HCT116 (cell line): ENCODE measurements around the gene NFIL3. TPM values are rescaled to one million over a fixed set of nuclear protein-coding genes. Genes with fewer than 3 reads are reported as not detected.
A peak's percentile ranks its signal among the peaks of the same experiment; 100 is the strongest.

Source experiments
- ATAC-seq: fragments of 200-7000 bp; cut with Tn5 transposase; 2 replicates; pipeline ENCODE4 v1.9.1; 2020; ENCODE audit warnings: mild to moderate bottlenecking, moderate library complexity
- BruUV-seq: library from RNA; stranded (reverse); fragments of 400-500 nt; replicated peaks from 2 replicates; lab custom pipeline; 2021; lab: Mats Ljungman, UMichigan
- CTCF ChIA-PET: fragments of 300-600 bp; sonication (Branson Sonifier 250); formaldehyde crosslinking; loops from one replicate; lab custom pipeline; 2021; ENCODE audit warnings: antibody characterized with exemption; lab: Charles Lee
- POLR2A ChIA-PET: fragments of 300-600, 350-600 bp; sonication (Branson Sonifier 250); formaldehyde crosslinking; loops from one replicate; lab custom pipeline; 2021; ENCODE audit warnings: antibody characterized with exemption; lab: Charles Lee
- RAD21 ChIA-PET, 2 experiments: fragments of 300-600 bp; sonication (Branson Sonifier 250); formaldehyde crosslinking; loops; one replicate each; lab custom pipeline; 2023; ENCODE audit warnings: low total read pairs in 2 of 2; ENCODE audit not compliant: uncharacterized antibody in 2 of 2, unreplicated experiment in 2 of 2, low non-redundant PET in 1 of 2; lab: Charles Lee
- DNase-seq: peaks from one replicate; pipeline ENCODE4 v3.0.0-alpha.2; 2010; ENCODE audit warnings: low read depth, low spot score
- H2AFZ ChIP-seq: fragments of 200-600 bp; shearing (Covaris generic), sonication (generic); 2 replicates; pipeline ENCODE4 v1.6.1; 2017; ENCODE audit warnings: low read depth, mixed run types, mixed read lengths, antibody characterized with exemption, low read length; ENCODE audit not compliant: poor library complexity, severe bottlenecking
- H3K27ac ChIP-seq: 2 replicates; pipeline ENCODE4 v1.5.1; 2012; ENCODE audit warnings: low read depth, low read length
- H3K27me3 ChIP-seq: fragments of 200-600 bp; sonication (generic); 2 replicates; pipeline ENCODE4 v1.6.1; 2016; ENCODE audit warnings: mixed run types, low read length, mixed read lengths; ENCODE audit not compliant: insufficient read depth
- H3K36me3 ChIP-seq, 2 experiments: fragments of 200-500 bp in 1 of 2; fragments of 200-600 bp in 1 of 2; sonication (Bioruptor generic) in 1 of 2; sonication (generic) in 1 of 2; 2 replicates each; pipeline versions ENCODE4 v1.5.1 to v1.6.1; 2014 to 2016; ENCODE audit warnings: low read length in 2 of 2, inconsistent platforms in 1 of 2, mixed read lengths in 1 of 2, mixed run types in 1 of 2; ENCODE audit not compliant: insufficient read depth in 2 of 2, control insufficient read depth in 1 of 2
- H3K4me1 ChIP-seq, 2 experiments: fragments of 200-600 bp in 1 of 2; sonication (generic) in 1 of 2; 2 replicates each; pipeline versions ENCODE4 v1.5.1 to v1.6.1; 2012 to 2017; ENCODE audit warnings: low read length in 2 of 2, inconsistent platforms in 1 of 2, mild to moderate bottlenecking in 1 of 2, mixed read lengths in 1 of 2, mixed run types in 1 of 2, moderate library complexity in 1 of 2; ENCODE audit not compliant: insufficient read depth in 2 of 2, control insufficient read depth in 1 of 2
- H3K4me2 ChIP-seq: fragments of 200-600 bp; sonication (generic); 2 replicates; pipeline ENCODE4 v1.6.1; 2017; ENCODE audit warnings: mixed run types, low read length, mixed read lengths
- H3K4me3 ChIP-seq, 2 experiments: fragments of 200-600 bp in 1 of 2; sonication (generic) in 1 of 2; replicated peaks in 1 of 2; 2 replicates each; pipeline ENCODE4 v1.5.1; 2011 to 2016; ENCODE audit warnings: low read length in 2 of 2, control low read depth in 1 of 2, low read depth in 1 of 2, mild to moderate bottlenecking in 1 of 2, mixed read lengths in 1 of 2, mixed run types in 1 of 2
- H3K79me2 ChIP-seq: fragments of 200-600 bp; sonication (generic); 2 replicates; pipeline ENCODE4 v1.6.1; 2017; ENCODE audit warnings: mild to moderate bottlenecking, mixed run types, low read length, moderate library complexity, mixed read lengths; ENCODE audit not compliant: insufficient read depth
- H3K9ac ChIP-seq: fragments of 200-600 bp; sonication (generic); 2 replicates; pipeline ENCODE4 v1.6.1; 2016; ENCODE audit warnings: low read length, mixed read lengths
- H3K9me2 ChIP-seq: fragments of 200-600 bp; sonication (generic), shearing (Covaris generic); 2 replicates; pipeline ENCODE4 v1.6.1; 2017; ENCODE audit warnings: mixed run types, mild to moderate bottlenecking, moderate library complexity; ENCODE audit not compliant: insufficient read depth
- H3K9me3 ChIP-seq, 2 experiments: fragments of 200-500 bp in 1 of 2; fragments of 200-600 bp in 1 of 2; sonication (Bioruptor generic) in 1 of 2; sonication (generic) in 1 of 2; 2 replicates each; pipeline ENCODE4 v1.6.1; 2014 to 2017; ENCODE audit warnings: low read length in 2 of 2, mixed read lengths in 2 of 2, inconsistent platforms in 1 of 2, low read depth in 1 of 2, mild to moderate bottlenecking in 1 of 2, mixed run types in 1 of 2, moderate library complexity in 1 of 2; ENCODE audit not compliant: control insufficient read depth in 1 of 2, insufficient read depth in 1 of 2
- H4K20me1 ChIP-seq: fragments of 200-600 bp; sonication (generic), shearing (Covaris generic); 2 replicates; pipeline ENCODE4 v1.6.1; 2017; ENCODE audit warnings: mixed run types, mild to moderate bottlenecking, moderate library complexity; ENCODE audit not compliant: insufficient read depth
- ATF3 ChIP-seq: IDR thresholded peaks from 2 replicates; pipeline ENCODE4 v1.6.1; 2012
- CBX3 ChIP-seq: IDR thresholded peaks from 2 replicates; pipeline ENCODE4 v1.6.1; 2012; ENCODE audit warnings: low read depth
- CEBPB ChIP-seq: IDR thresholded peaks from 2 replicates; pipeline ENCODE4 v1.6.1; 2012; ENCODE audit warnings: low read depth
- CTCF ChIP-seq, 3 experiments: fragments of 200-600 bp in 1 of 3; sonication (generic) in 1 of 3; IDR thresholded peaks in 2 of 3; conservative IDR thresholded peaks in 1 of 3; 2 replicates each; pipeline ENCODE4 v1.5.1; 2012 to 2017; ENCODE audit warnings: low read depth in 2 of 3, low read length in 2 of 3, antibody characterized with exemption in 1 of 3, borderline replicate concordance in 1 of 3, control low read depth in 1 of 3, mild to moderate bottlenecking in 1 of 3, mixed read lengths in 1 of 3, mixed run types in 1 of 3, moderate library complexity in 1 of 3; ENCODE audit not compliant: insufficient read depth in 1 of 3
- EGR1 ChIP-seq: IDR thresholded peaks from 2 replicates; pipeline ENCODE4 v1.6.1; 2012; ENCODE audit warnings: low read depth
- ELF1 ChIP-seq: IDR thresholded peaks from 2 replicates; pipeline ENCODE4 v1.6.1; 2012; ENCODE audit warnings: low read depth, borderline replicate concordance
- EZH2 ChIP-seq: fragments of 200-600 bp; sonication (generic); IDR thresholded peaks from 2 replicates; pipeline ENCODE4 v1.6.1; 2017; ENCODE audit warnings: antibody characterized with exemption, mixed run types
- FOSL1 ChIP-seq: IDR thresholded peaks from 2 replicates; pipeline ENCODE4 v1.6.1; 2012; ENCODE audit warnings: low read depth
- JUND ChIP-seq: IDR thresholded peaks from 2 replicates; pipeline ENCODE4 v1.6.1; 2012
- POLR2A ChIP-seq: IDR thresholded peaks from 2 replicates; pipeline ENCODE4 v1.7.0; 2011; ENCODE audit warnings: borderline replicate concordance; ENCODE audit not compliant: insufficient read depth, insufficient read length; ENCODE audit errors: extremely low read depth
- POLR2AphosphoS5 ChIP-seq: IDR thresholded peaks from 2 replicates; pipeline ENCODE4 v1.6.1; 2011; ENCODE audit warnings: mild to moderate bottlenecking, low read depth, low read length, moderate library complexity
- SP1 ChIP-seq: IDR thresholded peaks from 2 replicates; pipeline ENCODE4 v1.6.1; 2012; ENCODE audit warnings: low read depth
- YY1 ChIP-seq: IDR thresholded peaks from 2 replicates; pipeline ENCODE4 v1.6.1; 2011; ENCODE audit warnings: low read length, low read depth, moderate library complexity, mild to moderate bottlenecking; ENCODE audit not compliant: insufficient replicate concordance; ENCODE audit errors: extremely low read depth
- ZBTB33 ChIP-seq: IDR thresholded peaks from 2 replicates; pipeline ENCODE4 v1.6.1; 2011; ENCODE audit warnings: mild to moderate bottlenecking, low read length, moderate library complexity; ENCODE audit not compliant: insufficient replicate concordance; ENCODE audit errors: extremely low read depth
- ZFX ChIP-seq: fragments of 450-650 bp; IDR thresholded peaks from 2 replicates; pipeline ENCODE4 v1.6.1; 2017
- ZNF274 ChIP-seq: fragments of 200-500 bp; sonication (Bioruptor generic); IDR thresholded peaks from 2 replicates; pipeline ENCODE4 v1.6.1; 2014; ENCODE audit warnings: mild to moderate bottlenecking, low read depth, low read length, inconsistent platforms
- intact Hi-C: fragments of 100-400 bp; cut with micrococcal nuclease; formaldehyde crosslinking; loops from 2 replicates; pipeline ENCODE4 v1.10.0; 2022
- total RNA-seq: library from RNA; stranded (reverse); gene quantifications from one replicate; pipeline ENCODE4 v1.2.1, GENCODE V29; 2021; ENCODE audit not compliant: unreplicated experiment

The NFIL3 gene
- total RNA-seq, 1 experiment from 2014 or later = 38.0 TPM

GRCh38 chr9:91395106-91395552 lies 28.5 kb downstream of the NFIL3 start:
- no peak for DNase-seq
- no peak for ATAC-seq

GRCh38 chr9:91393826-91394225 lies 29.8 kb downstream of the NFIL3 start:
- intact Hi-C loops = no loop called here
- H4K20me1 ChIP-seq = no peaks in the 10 kb centered on the region
- H3K4me1 ChIP-seq = peaks cover 4 to 14% of the 10 kb centered on the region in 2 experiments; a peak in 2 of 4 replicates
- H3K4me2 ChIP-seq = no peak overlapping the region
- ATAC-seq (no peak), DNase-seq (no peak)
- peaks cover 3% of the 10 kb centered on the region; the same call in 1 of the 2 replicates for H3K9me2 ChIP-seq
- no TSS peak for BruUV-seq
- H3K27ac ChIP-seq = no peak overlapping the region
- H3K36me3 ChIP-seq = no peaks in the 10 kb centered on the region
- no peak overlapping the region for H2AFZ ChIP-seq
- ChIA-PET RAD21 (no interaction called here), CTCF (no interaction called here), POLR2A (no interaction called here)
- H3K27me3 ChIP-seq = no peaks in the 10 kb centered on the region
- no peaks in the 10 kb centered on the region for H3K9me3 ChIP-seq
- no peak overlapping the region for H3K4me3 ChIP-seq
- no peak overlapping the region for H3K9ac ChIP-seq
- H3K79me2 ChIP-seq = no peaks in the 10 kb centered on the region
- TF ChIP-seq FOSL1 (no peak), EZH2 (no peak), ELF1 (no peak), ZNF274 (no peak), YY1 (no peak), POLR2A (no peak), ZFX (no peak), POLR2AphosphoS5 (no peak), JUND (no peak), CBX3 (no peak), SP1 (no peak), EGR1 (no peak), ZBTB33 (no peak), ATF3 (no peak), CTCF (IDR thresholded peaks at IDR 0.05 in 2 of 3, conservative IDR thresholded peaks at IDR 0.05 in 1 of 3; ENCODE audit: borderline replicate concordance in 1 of 3, insufficient read depth in 1 of 3, low read depth in 2 of 3, low read length in 2 of 3) (no peak)

More at GRCh38 chr9:91395106-91395552, 28.5 kb downstream of the NFIL3 start:
- Histone ChIP-seq H3K4me2 (no peak overlapping the region), H3K9me3 (no peaks in the 10 kb centered on the region), H3K4me1 (peaks cover 4 to 14% of the 10 kb centered on the region in 2 experiments; a peak in 2 of 4 replicates), H3K27ac (no peak overlapping the region), H3K79me2 (no peaks in the 10 kb centered on the region), H2AFZ (no peak overlapping the region), H3K36me3 (no peaks in the 10 kb centered on the region), H3K9ac (no peak overlapping the region), H3K27me3 (no peaks in the 10 kb centered on the region), H4K20me1 (no peaks in the 10 kb centered on the region), H3K4me3 (no peak overlapping the region), H3K9me2 (peaks cover 3% of the 10 kb centered on the region; the same call in 1 of the 2 replicates)
- POLR2A ChIA-PET = no interaction called here
- RAD21 ChIA-PET = no interaction called here
- BruUV-seq = no TSS peak
- intact Hi-C loops = no loop called here
- CTCF ChIA-PET = no interaction called here
- TF ChIP-seq CEBPB = 0 out of 2 replicates have a peak, but pooled peaks have one; percentile 21
- TF ChIP-seq ZFX = no peak
- TF ChIP-seq EGR1 = no peak
